Nucleus accumbens (tissue), 56 donors: ENCODE data around the gene PFKL.
A peak's percentile ranks its signal among the peaks of the same experiment; 100 is the strongest.

Source experiments
- DNase-seq, 56 donors: peaks; one replicate each; lab custom pipeline; 2025; lab: John Stamatoyannopoulos, UW

Gene PFKL

GRCh38 chr21:44292812-44293195, 7.0 kb upstream of the PFKL start:
- no peak for DNase-seq

GRCh38 chr21:44293551-44294231, 6.2 kb upstream of the PFKL start:
- no peak for DNase-seq

DNA sequence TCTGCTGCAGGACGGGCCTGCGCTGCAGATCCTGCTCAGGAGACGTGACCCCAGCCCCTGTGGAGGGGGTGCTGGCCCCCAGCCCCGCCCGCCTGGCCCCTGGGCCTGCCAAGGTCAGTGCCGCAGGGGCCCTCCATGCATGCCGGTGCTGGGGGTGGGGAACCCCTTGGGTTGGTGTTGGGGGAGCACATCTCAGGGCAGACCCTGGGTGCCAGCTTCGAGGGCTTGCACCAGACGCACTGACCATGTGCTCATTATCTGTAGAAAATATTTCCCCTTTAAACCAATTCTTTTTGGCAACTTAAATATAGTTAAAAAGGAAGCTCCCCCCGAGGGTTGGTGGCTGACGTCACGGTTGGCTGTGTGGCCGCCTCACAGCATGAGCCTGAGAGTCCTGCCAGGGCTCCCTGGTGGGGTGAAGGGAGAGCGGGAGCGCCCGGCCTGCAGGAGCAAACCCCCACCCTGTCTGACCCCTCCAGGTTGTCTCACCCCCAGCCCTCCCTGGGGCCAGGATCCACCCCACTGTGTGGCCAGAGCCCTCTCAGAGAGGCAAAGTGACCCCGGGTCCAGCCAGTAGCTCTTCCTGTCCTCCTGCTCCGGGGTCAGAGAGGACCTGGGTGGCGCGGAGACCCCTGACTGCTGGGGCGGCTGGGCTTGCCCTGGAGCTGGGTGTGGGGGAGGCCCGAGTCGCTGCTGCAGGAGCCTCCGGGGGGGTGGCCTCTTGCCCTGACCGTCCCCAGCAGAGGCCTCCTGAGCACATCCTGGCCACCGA, 5.3 kb upstream of the PFKL start:
- DNase-seq: peak in 12 of 56 donors; percentile 10 to 54 (median 26)

DNA sequence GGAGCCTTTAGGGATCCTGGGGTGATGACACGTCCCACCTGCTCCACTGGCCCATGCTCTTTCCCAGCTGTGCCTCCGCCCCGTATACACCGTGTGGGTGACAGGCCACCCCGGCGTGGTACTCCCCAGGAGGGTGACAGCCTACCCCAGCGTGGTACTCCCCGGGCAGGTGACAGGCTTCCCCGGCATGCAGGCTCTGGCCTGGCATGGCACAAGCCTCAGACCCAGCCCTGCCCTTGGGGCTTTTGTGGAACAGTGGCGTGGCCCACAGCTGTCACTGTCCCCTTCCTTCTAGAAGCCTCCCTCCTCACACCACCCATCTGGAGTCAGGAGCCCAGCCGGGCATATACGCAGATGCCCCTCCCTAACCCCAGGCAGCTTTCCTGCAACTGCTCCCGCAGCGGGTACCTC, 4.7 kb upstream of the PFKL start:
- DNase-seq: no peak

DNA sequence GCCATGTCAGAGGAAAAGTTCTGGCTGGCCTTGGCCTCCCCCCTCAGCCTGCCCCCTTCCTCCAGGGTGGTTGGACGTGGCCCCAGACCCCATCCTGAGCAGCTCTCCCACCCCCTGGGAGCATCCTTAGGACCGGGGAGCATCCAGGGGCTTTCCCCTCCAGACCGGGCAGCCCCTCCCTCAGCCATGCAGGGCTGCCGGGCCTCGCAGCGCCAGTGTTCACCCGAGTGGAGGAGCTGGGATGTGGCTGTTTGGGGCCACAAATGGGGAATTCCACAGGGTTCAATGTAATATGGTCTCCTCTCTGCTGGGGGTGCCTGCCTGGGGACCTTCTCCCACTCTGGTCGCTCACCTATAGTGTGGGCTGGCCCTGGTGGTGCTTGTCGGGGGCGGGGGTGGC, 4.2 kb upstream of the PFKL start:
- no peak for DNase-seq

DNA sequence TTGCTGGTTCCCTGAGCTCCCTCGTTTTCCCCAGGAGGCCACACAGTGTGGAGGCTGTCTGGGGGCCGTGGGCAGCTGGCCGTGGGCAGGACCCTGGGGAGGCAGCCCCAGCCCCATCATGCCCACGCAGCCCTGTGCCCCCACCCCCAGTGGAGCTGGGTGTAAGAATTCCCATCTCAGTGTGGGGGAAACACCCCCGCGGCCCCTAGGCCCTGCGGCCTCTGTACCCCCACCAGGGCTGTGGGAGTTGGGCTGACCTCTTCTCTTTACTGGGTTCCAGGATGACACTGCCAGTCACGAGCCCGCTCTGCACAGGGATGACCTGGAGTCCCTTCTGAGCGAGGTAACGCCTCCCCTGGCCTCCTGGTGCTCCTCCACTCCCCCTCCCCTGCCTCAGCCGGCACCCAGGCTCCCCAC, 3.7 kb upstream of the PFKL start:
- DNase-seq: no peak

DNA sequence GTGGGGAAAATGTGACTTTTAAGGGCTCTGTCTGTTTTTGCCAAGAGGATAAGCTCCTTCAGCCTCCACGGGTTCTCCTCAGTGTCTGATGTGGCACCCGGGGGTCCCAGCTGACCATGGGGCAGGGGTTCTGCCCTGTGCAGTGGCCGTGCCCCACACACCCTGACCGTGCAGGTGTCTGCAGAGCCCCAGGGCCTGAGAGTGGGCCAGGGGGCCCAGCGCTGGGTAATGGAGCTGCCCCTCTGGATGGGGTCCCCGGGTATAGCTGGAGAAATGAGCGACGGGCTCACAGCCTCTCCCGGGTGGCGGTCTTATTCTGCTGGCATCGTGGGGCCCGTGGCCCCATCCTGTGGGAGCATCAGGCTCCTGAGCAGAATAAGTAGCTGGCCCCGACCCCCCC, 2.9 kb upstream of the PFKL start:
- DNase-seq: no peak

- DNase-seq: peak in 52 of 56 donors; percentile 21 to 90 (median 73)
Observed at GRCh38 chr21:44297525-44298290, 2.1 kb upstream of the PFKL start.

DNA sequence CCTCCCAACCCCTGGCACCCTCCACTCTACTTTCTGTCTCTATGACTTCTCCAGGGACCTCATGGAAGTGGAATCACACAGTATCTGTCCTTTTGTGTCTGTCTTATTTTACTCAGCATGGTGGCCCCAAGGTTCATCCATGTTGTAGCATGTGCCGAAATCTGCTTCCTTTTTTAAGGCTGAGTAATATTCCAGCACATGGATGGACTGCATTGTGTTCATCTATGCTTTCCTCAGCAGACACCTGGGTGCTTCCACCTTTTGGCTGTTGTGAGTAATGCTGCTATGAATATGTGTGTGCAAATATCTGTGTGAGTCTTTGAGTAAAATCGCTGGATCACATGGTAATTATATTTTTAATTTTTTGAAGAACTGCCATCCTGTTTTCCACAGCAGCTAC, 1.6 kb upstream of the PFKL start:
- no peak for DNase-seq

GRCh38 chr21:44299085-44299457, 782 bp upstream of the PFKL start:
- DNase-seq: peak in 1 of 56 donors; percentile 54

- peak in 32 of 56 donors; percentile 9 to 64 (median 36) for DNase-seq
Observed at GRCh38 chr21:44300262-44300959, 558 bp downstream of the PFKL start.

DNA sequence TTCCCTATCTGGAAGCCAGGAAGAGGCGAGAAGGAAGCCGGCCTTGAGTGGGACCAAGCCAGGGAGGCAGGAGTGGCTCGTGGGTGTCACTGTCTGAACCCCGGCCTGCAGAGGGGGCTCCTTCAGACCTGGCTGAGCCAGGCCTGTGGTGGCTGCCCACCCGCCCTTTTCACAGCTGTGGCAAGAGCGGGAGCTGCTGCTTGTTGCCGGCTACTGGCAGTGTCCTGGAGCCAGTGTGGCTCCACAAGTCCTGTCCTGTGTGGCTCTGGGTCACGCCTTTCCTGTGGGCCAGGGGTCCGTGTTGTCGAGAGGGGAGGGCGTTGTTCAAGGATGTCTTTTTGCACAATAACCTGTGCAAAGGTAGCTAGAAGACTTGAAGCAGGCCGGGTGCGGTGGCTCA, 1.3 kb downstream of the PFKL start:
- peak in 1 of 56 donors; percentile 21 for DNase-seq

DNA sequence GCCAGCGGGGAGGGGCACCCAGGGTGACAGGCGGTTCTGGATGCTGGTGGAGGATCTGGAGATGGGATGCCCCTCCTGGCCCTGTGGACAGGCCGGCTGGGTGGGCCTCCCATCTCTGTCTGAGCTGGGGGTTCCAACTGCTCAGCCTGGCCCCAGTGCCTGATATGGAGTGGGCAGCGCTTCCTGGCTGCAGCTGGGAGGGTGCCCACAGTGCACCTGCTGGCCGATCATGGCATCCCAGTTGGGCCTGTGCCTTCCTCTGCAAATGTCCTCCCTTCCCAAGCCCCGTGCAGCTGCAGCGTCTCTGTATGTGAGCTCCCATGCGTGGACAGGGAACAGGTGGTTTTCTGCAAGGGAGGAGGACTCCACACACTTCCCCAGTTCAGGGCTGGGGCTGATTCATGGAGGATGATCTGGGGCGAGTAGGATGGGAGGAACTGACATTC, 2.1 kb downstream of the PFKL start:
- peak in 6 of 56 donors; percentile 9 to 41 (median 18) for DNase-seq

- peak in 1 of 56 donors; percentile 8 for DNase-seq
Observed at GRCh38 chr21:44302573-44303401, 2.9 kb downstream of the PFKL start.

- no peak for DNase-seq
Observed at GRCh38 chr21:44303490-44303981, 3.7 kb downstream of the PFKL start.

GRCh38 chr21:44304011-44304616, 4.3 kb downstream of the PFKL start:
- peak in 30 of 56 donors; percentile 16 to 72 (median 40) for DNase-seq

- DNase-seq: peak in 48 of 56 donors; percentile 21 to 82 (median 54)
Observed at GRCh38 chr21:44304877-44305293, 5.0 kb downstream of the PFKL start.

DNA sequence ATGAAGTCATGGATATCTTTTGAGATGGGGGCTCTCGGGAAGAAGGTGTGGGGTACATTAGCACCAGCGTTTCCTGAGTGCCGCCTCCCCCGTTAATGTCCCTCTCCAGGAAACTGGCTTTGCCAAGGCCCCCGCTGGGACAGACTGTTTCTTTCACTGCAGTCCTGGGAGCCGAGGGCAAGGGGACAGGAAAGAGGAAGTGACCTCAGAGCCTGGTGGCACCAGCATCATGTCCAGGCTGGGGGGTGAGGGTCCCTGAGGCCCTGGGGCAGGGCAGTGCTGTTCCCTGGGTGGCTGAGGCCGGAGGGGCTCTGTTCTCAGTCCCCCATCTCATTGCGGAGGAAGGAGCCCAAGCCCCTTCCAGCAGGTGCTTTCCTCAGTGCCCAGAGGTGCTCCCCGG, 5.8 kb downstream of the PFKL start:
- DNase-seq: peak in 13 of 56 donors; percentile 21 to 68 (median 29)
